Measurements from ENCODE around the gene COL27A1. TPM values are rescaled to one million over a fixed set of nuclear protein-coding genes. Genes with fewer than 3 reads are reported as not detected.
"Not testable (repeated sequence)": the region's sequence is repeated elsewhere in the genome, so short reads cannot be mapped to it uniquely, and the experiment has no call there.

The COL27A1 gene
- total and polyA plus RNA-seq, 12 donors = 3.0 to 99.8 (median 11.9) TPM

DNA sequence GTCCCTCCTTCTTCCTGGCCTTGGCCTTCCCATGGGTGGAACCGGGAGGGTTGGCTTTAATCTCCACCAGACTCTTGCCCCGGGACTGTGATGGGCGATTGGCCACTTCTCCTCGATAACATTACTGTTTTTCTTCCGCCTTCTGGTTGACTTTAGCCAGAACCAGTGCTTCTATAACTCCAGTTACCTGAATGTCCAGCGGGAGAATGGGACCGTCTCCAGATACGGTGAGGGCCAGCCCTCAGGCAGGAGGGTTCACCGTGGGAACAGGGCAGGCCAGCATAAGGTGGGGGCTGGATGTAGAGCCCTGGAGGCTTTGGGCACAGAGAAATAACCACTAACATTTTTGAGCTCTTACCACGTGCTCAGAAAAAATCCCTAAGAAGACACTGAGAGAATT is 175.3 kb downstream of the COL27A1 start:
- Histone ChIP-seq H3K27me3 (no peaks in the 10 kb centered on the region), H3K36me3 (replicated peaks in 1 of 2) (no peaks in the 10 kb centered on the region), H3K9me3 (replicated peaks in 1 of 3) (no peaks in the 10 kb centered on the region), H3K4me3 (no peak overlapping the region), H3K4me1 (replicated peaks in 1 of 2) (no peaks in the 10 kb centered on the region), H3K27ac (no peak overlapping the region)
- TF ChIP-seq, protein P1, sequence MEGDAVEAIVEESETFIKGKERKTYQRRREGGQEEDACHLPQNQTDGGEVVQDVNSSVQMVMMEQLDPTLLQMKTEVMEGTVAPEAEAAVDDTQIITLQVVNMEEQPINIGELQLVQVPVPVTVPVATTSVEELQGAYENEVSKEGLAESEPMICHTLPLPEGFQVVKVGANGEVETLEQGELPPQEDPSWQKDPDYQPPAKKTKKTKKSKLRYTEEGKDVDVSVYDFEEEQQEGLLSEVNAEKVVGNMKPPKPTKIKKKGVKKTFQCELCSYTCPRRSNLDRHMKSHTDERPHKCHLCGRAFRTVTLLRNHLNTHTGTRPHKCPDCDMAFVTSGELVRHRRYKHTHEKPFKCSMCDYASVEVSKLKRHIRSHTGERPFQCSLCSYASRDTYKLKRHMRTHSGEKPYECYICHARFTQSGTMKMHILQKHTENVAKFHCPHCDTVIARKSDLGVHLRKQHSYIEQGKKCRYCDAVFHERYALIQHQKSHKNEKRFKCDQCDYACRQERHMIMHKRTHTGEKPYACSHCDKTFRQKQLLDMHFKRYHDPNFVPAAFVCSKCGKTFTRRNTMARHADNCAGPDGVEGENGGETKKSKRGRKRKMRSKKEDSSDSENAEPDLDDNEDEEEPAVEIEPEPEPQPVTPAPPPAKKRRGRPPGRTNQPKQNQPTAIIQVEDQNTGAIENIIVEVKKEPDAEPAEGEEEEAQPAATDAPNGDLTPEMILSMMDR (IDR thresholded peaks at IDR 0.05) = no peak
- TF ChIP-seq POLR2A (IDR thresholded peaks at IDR 0.05) = no peak
- intact Hi-C loops (cut with DNase I) = no loop called here
- WGBS, 4 donors = 51 to 68% (median 63%) methylated on average over 10 of the region's 10 CpGs
- no peak for DNase-seq

DNA sequence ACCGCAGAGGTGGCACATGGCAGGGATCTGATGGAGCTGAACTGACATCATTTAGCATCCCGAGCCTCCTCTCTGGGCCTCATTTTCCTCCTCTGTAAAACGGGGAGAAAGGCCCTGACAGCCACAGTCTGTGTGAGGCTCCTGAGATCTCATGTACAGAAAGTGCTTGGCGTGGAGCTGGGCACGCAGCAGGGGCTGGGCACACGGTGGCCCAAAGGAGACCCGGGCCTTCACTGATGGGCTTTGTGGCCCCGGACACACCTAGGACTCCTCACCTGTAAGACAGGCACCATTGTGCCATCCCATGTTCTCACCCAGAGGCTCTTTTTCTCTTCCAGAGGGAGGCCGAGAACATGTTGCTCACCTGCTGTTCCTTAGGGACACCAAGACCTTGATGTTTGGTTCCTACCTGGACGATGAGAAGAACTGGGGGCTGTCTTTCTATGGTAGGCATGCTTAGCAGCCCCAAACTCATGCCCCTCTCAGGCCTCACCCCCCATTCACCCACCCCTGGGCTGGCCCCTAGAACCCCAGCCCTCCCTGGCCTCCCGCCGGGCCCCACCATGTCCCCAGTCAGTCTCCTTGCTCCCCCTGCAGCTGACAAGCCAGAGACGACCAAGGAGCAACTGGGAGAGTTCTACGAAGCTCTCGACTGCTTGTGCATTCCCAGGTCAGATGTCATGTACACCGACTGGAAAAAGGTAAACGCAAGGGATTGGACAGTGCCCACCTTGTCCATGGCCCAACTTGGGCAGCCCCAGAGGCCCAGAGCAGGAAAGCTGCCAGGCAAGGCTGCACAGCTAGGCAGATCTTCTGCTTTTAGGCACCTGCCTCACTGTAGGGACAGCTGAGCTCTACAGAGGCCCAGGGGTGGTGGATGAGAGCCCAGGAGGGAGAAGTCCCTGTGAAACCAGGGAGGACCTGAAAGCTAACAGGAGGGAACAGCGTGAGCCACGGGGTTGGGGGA is 176.2 kb downstream of the COL27A1 start:
- DNase-seq; H3K9me3 ChIP-seq (replicated peaks in 1 of 3); H3K4me1 ChIP-seq (replicated peaks in 1 of 2); H3K27me3 ChIP-seq; H3K27ac ChIP-seq; H3K4me3 ChIP-seq; intact Hi-C loops (cut with DNase I); H3K36me3 ChIP-seq (replicated peaks in 1 of 2): not testable (repeated sequence)
- WGBS, 4 donors = 78 to 94% (median 84%) methylated on average over 5 to 15 of the region's 19 CpGs

DNA sequence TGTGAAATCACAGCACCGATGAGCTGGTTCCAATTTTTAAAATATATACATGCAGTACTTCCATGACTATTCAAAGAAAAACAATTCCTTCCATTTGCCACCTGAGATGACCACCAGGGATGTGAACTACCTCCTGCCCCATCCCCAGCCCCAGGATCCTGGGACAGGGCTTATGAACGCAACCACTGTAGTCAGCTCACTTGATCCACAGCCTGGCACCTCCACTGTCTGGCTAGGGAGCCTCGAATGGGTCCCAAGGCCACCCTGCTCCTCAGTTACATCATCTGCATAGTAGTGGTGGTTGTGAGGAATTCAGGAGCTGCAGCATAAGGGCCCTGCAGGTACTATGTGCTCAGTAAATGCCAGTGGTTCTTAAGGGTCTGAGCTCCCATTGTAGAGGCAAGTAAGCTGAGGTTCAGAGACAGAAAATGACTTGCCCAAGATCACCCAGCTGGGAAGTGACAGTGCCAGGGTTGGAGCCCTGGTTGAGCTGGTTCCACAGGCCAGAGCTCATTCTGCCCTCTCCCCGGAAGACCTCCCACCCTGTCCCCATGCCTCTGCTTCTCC is 177.2 kb downstream of the COL27A1 start:
- WGBS, 4 donors = 50 to 68% (median 58%) methylated on average over 2 to 4 of the region's 4 CpGs
- H3K27me3 ChIP-seq; H3K4me3 ChIP-seq; H3K9me3 ChIP-seq (replicated peaks in 1 of 3); H3K4me1 ChIP-seq (replicated peaks in 1 of 2); intact Hi-C loops (cut with DNase I); H3K27ac ChIP-seq: not testable (repeated sequence)
- peaks cover 0 to 12% of the 10 kb centered on the region in 2 donors for H3K36me3 ChIP-seq (replicated peaks in 1 of 2)
- DNase-seq = peak in 1 of 7 donors; percentile 45

DNA sequence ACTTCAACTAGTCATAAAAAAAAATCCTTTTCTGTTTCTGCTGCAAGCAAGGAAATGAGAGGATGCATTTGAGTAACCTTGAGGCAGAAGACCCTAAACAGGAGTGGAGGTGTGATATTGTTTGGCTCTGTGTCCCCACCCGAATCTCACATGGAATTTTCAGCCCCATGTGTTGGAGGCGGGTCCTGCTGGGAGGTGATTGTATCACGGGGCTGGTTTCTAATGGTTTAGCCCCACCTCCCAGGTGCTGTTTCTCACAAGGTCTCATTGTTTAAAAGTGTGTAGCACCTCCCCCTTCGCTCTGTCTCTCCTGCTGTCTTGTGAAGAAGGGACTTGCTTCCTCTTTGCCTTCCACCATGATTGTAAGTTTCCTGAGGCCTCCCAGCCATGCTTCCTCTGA is 178.4 kb downstream of the COL27A1 start:
- DNase-seq; H3K4me3 ChIP-seq; intact Hi-C loops (cut with DNase I); H3K9me3 ChIP-seq (replicated peaks in 1 of 3); H3K4me1 ChIP-seq (replicated peaks in 1 of 2); H3K27ac ChIP-seq; H3K27me3 ChIP-seq: not testable (repeated sequence)
- 67 to 89% (median 82%) methylated on average over 1 to 3 of the region's 4 CpGs for WGBS, 4 donors
- peaks cover 0 to 24% of the 10 kb centered on the region in 2 donors for H3K36me3 ChIP-seq (replicated peaks in 1 of 2)

DNA sequence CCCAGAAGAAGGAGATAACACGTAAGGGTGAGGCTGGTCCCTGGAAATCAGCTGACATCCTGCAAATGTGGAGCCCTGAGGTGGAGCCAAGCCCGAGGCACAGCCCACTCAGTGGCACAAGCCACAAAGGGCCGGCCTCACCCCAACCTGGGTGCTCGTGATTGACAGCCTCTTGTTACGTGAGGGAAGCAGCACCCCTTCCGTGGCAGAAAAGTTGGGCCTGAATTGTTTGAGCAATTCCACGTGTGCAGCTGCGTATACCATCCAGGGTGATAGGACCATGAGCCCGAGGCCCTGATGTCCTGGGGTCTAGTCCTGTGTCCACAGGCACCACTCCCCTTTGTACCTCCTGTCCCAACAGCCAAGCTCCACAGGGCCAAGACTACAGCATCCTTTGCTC is 179.2 kb downstream of the COL27A1 start:
- no peak for DNase-seq
- Histone ChIP-seq H3K27ac (no peak overlapping the region), H3K4me1 (replicated peaks in 1 of 2) (no peaks in the 10 kb centered on the region), H3K9me3 (replicated peaks in 1 of 3) (no peaks in the 10 kb centered on the region), H3K36me3 (replicated peaks in 1 of 2) (peaks cover 0 to 30% of the 10 kb centered on the region in 2 donors), H3K27me3 (no peaks in the 10 kb centered on the region), H3K4me3 (no peak overlapping the region)
- WGBS, 4 donors = 92 to 96% (median 95%) methylated on average over 3 to 9 of the region's 9 CpGs
- intact Hi-C loops (cut with DNase I) = no loop called here
- TF ChIP-seq, protein P1 (IDR thresholded peaks at IDR 0.05) = no peak
- TF ChIP-seq POLR2A (IDR thresholded peaks at IDR 0.05) = no peak

Data from adrenal gland (tissue), 12 donors.